ENCODE results near the gene UBE2J2. TPM values are rescaled to one million over a fixed set of nuclear protein-coding genes. Genes with fewer than 3 reads are reported as not detected.

The UBE2J2 gene
- total RNA-seq, 1 donor from 2014 or later = 32.9 TPM

- Mint-ChIP-seq H3K4me3 (peak overlapping the region; percentile 46), H3K27ac (peak overlapping the region; percentile 81), H3K9me3 (no peaks in the 10 kb centered on the region), H3K27me3 (ENCODE audit: insufficient read depth, low read depth) (peaks cover 9% of the 10 kb centered on the region), H3K36me3 (peaks cover 20% of the 10 kb centered on the region), H3K4me1 (no peaks in the 10 kb centered on the region)
- Histone ChIP-seq H3F3A (ENCODE audit: low read depth) (no peaks in the 10 kb centered on the region), H3K36me3 (no peaks in the 10 kb centered on the region), H3K27ac (no peak overlapping the region), H3K9me3 (ENCODE audit: low read depth) (no peaks in the 10 kb centered on the region), H3K4me3 (no peak overlapping the region), H3K4me2 (no peak overlapping the region), H3K79me2 (ENCODE audit: low read depth) (peaks cover 4% of the 10 kb centered on the region), H4K20me1 (ENCODE audit: low read depth) (no peaks in the 10 kb centered on the region), H3K27me3 (no peaks in the 10 kb centered on the region), H3K9ac (no peak overlapping the region), H2AFZ (replicated peaks) (no peak overlapping the region), H3K4me1 (no peaks in the 10 kb centered on the region)
- no peak for DNase-seq (ENCODE audit: low spot score)
- no peak for TF ChIP-seq CTCF (IDR thresholded peaks at IDR 0.05)
- no peak for TF ChIP-seq EZH2phosphoT487 (IDR thresholded peaks at IDR 0.05)
- TF ChIP-seq EZH2 (IDR thresholded peaks at IDR 0.05) = no peak
These were observed 51.0 kb downstream of the UBE2J2 start for GRCh38 chr1:1222575-1223225.

DNA sequence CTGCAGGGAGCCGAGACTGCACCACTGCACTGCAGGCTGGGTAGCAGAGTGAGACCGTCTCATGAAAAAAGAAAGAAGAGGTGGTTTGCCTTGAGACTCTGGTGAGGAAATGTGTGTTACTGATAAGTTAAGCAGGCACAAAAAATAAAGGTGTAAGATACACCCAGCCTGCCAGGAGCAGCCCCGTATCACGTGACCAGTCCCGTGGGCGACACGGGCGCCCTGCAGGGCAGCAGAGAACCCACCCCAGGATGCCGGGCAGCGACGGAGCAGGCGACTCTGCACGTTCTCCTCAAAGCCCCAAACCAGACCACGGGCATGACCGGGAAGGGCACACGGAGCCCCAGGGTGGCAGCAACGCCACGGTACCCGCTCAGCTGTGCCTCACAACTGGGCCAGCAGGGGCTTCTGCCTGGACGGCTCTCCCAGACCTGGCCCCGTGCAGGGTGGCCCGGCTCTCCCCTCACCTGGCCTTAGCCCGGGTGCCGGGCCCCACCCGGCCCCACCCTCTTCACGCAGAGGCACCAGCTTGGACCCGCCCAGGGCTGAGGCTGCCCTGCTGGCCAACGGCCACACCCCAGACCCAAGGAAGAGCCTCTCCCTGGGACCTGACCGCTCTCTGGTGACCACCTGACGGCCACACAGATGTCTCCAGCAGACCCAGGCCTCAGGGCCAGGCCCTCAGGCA is 51.6 kb downstream of the UBE2J2 start:
- Histone ChIP-seq H3F3A (ENCODE audit: low read depth) (no peaks in the 10 kb centered on the region), H3K9ac (no peak overlapping the region), H2AFZ (replicated peaks) (no peak overlapping the region), H3K4me1 (no peaks in the 10 kb centered on the region), H3K36me3 (no peaks in the 10 kb centered on the region), H3K79me2 (ENCODE audit: low read depth) (peaks cover 4% of the 10 kb centered on the region), H4K20me1 (ENCODE audit: low read depth) (no peaks in the 10 kb centered on the region), H3K27ac (no peak overlapping the region), H3K4me2 (no peak overlapping the region), H3K4me3 (no peak overlapping the region), H3K27me3 (no peaks in the 10 kb centered on the region), H3K9me3 (ENCODE audit: low read depth) (no peaks in the 10 kb centered on the region)
- TF ChIP-seq EZH2 (IDR thresholded peaks at IDR 0.05) (no peak), CTCF (IDR thresholded peaks at IDR 0.05) (no peak), EZH2phosphoT487 (IDR thresholded peaks at IDR 0.05) (no peak)
- Mint-ChIP-seq H3K9me3 (no peaks in the 10 kb centered on the region), H3K27ac (peak overlapping the region; percentile 53), H3K36me3 (peaks cover 20% of the 10 kb centered on the region), H3K27me3 (ENCODE audit: insufficient read depth, low read depth) (peaks cover 9% of the 10 kb centered on the region), H3K4me1 (no peaks in the 10 kb centered on the region), H3K4me3 (no peak overlapping the region)
- no peak for DNase-seq (ENCODE audit: low spot score)

- Mint-ChIP-seq H3K27ac (no peak overlapping the region), H3K27me3 (ENCODE audit: insufficient read depth, low read depth) (peaks cover 6% of the 10 kb centered on the region), H3K4me1 (no peaks in the 10 kb centered on the region), H3K4me3 (no peak overlapping the region), H3K9me3 (no peaks in the 10 kb centered on the region), H3K36me3 (peaks cover 17% of the 10 kb centered on the region)
- no peaks in the 10 kb centered on the region for H3K9me3 ChIP-seq (ENCODE audit: low read depth)
- no peak overlapping the region for H3K4me2 ChIP-seq
- no peaks in the 10 kb centered on the region for H4K20me1 ChIP-seq (ENCODE audit: low read depth)
- H3K27me3 ChIP-seq = no peaks in the 10 kb centered on the region
- no peaks in the 10 kb centered on the region for H3K79me2 ChIP-seq (ENCODE audit: low read depth)
- H3K4me3 ChIP-seq = no peak overlapping the region
- no peak overlapping the region for H2AFZ ChIP-seq (replicated peaks)
- H3K27ac ChIP-seq = no peak overlapping the region
- no peak for DNase-seq (ENCODE audit: low spot score)
- no peaks in the 10 kb centered on the region for H3F3A ChIP-seq (ENCODE audit: low read depth)
- no peak overlapping the region for H3K9ac ChIP-seq
- H3K4me1 ChIP-seq = no peaks in the 10 kb centered on the region
- H3K36me3 ChIP-seq = no peaks in the 10 kb centered on the region
- no peak for TF ChIP-seq EZH2phosphoT487 (IDR thresholded peaks at IDR 0.05)
- no peak for TF ChIP-seq CTCF (IDR thresholded peaks at IDR 0.05)
- TF ChIP-seq EZH2 (IDR thresholded peaks at IDR 0.05) = no peak
These were observed 53.5 kb downstream of the UBE2J2 start for GRCh38 chr1:1220197-1220596.
